Measurements from ENCODE around the gene NENF.
"Not testable (repeated sequence)": the region's sequence is repeated elsewhere in the genome, so short reads cannot be mapped to it uniquely, and the experiment has no call there.

NENF gene

GRCh38 chr1:212461916-212462660 is 29.4 kb downstream of the NENF start:
- DNase-seq, result no peak

- DNase-seq, result no peak
Measured at GRCh38 chr1:212463565-212464285, 31.0 kb downstream of the NENF start.

- DNase-seq, result no peak
Measured at GRCh38 chr1:212465311-212465710, 32.6 kb downstream of the NENF start.

GRCh38 chr1:212466437-212466836 is 33.7 kb downstream of the NENF start:
- no peak for DNase-seq

- no peak for DNase-seq
Measured at GRCh38 chr1:212466898-212467650, 34.4 kb downstream of the NENF start.

- DNase-seq, result no peak
Measured at GRCh38 chr1:212467843-212468482, 35.2 kb downstream of the NENF start.

GRCh38 chr1:212470059-212470458 is 37.3 kb downstream of the NENF start:
- DNase-seq, result no peak

GRCh38 chr1:212471286-212471685 is 38.6 kb downstream of the NENF start:
- no peak for DNase-seq

- no peak for DNase-seq
Measured at GRCh38 chr1:212471891-212472675, 39.4 kb downstream of the NENF start.

GRCh38 chr1:212473729-212474128 is 41.0 kb downstream of the NENF start:
- no peak for DNase-seq

GRCh38 chr1:212475151-212475550 is 42.4 kb downstream of the NENF start:
- DNase-seq, result no peak

GRCh38 chr1:212475831-212476230 is 43.1 kb downstream of the NENF start:
- not testable (repeated sequence) for DNase-seq

- peak; percentile 84 for DNase-seq
Measured at GRCh38 chr1:212477014-212477679, 44.4 kb downstream of the NENF start.

GRCh38 chr1:212477680-212478466 is 45.2 kb downstream of the NENF start:
- no peak for DNase-seq

- DNase-seq, result no peak
Measured at GRCh38 chr1:212478467-212479025, 45.8 kb downstream of the NENF start.

- DNase-seq, result no peak
Measured at GRCh38 chr1:212479188-212479587, 46.5 kb downstream of the NENF start.

GRCh38 chr1:212480711-212481437 is 48.2 kb downstream of the NENF start:
- DNase-seq, result not testable (repeated sequence)

GRCh38 chr1:212481438-212481767 is 48.7 kb downstream of the NENF start:
- DNase-seq, result no peak

- DNase-seq, result no peak
Measured at GRCh38 chr1:212482006-212482636, 49.4 kb downstream of the NENF start.
